Measurements from ENCODE around the gene TOP3A. TPM values are rescaled to one million over a fixed set of nuclear protein-coding genes. Genes with fewer than 3 reads are reported as not detected.
A peak's percentile ranks its signal among the peaks of the same experiment; 100 is the strongest.

The TOP3A gene
- polyA plus RNA-seq, 12 donors: 21.4 to 43.3 (median 28.1) TPM; not detected in 1

DNA sequence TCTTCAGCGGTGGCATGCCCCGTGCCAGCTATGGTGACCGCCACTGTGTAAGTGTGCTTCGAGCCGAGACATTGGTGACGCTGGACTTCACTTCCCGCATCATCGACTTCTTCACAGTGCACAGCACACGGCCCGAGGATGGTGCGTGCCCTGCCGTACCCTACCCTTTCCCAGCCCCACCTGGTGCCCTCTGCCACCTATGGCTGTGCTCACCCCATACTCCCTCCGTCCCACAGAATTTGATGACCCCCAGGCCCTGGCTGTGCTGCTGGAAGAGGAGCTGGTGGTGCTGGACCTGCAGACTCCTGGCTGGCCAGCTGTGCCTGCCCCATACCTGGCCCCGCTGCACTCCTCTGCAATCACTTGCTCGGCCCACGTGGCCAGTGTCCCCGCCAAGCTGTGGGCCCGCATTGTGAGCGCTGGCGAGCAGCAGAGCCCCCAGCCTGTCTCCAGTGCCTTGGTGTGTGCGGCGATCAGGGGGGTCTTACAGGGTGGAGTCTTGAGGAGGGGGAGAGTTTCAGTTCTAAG lies 79.9 kb downstream of the TOP3A start:
- no peak for DNase-seq

DNA sequence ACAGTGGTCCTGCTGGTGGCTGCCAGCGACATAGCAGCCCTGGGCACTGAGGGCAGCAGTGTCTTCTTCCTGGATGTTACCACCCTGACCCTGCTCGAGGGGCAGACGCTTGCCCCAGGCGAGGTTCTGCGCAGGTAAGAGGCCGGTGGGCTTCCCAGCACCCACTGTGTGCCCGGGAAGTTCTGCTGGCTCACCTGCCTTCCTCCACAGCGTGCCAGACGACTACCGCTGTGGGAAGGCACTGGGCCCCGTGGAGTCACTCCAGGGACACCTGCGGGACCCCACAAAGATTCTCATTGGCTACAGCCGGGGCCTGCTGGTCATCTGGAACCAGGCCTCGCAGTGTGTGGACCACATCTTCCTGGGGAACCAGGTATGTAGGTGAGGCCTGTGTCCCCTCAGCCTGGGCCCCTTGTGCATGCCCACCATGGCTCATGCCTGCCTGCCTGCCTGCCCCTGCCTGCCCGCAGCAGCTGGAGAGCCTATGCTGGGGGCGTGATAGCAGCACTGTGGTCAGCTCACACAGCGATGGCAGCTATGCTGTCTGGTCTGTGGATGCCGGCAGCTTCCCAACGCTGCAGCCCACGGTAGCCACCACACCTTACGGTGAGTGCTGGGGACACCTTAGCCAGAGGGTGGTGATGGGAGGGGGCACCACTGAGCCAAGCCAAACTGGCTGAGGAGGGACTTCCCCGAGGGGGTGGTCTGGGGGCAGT lies 80.8 kb downstream of the TOP3A start:
- no peak for DNase-seq

DNA sequence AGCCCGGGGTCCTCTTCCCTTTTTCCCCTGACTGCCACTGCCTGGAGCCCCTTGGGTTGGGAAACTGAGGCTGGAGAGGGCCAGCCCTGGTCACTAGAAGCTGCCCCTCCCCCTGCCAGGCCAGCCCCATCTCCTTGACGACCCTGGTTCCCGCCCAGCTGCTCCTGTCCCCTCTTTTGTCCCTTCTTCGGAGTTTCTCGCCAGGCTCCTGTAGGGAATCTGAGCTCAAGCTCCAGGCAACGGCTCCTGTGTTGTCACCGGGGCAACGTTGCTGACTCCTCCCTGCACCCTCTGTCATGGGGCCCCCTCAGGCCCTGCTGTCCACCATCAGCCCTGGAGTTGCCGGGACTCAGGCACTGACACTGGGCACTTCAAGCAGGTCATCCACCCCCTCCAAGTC lies 83.6 kb downstream of the TOP3A start:
- DNase-seq: no peak

DNA sequence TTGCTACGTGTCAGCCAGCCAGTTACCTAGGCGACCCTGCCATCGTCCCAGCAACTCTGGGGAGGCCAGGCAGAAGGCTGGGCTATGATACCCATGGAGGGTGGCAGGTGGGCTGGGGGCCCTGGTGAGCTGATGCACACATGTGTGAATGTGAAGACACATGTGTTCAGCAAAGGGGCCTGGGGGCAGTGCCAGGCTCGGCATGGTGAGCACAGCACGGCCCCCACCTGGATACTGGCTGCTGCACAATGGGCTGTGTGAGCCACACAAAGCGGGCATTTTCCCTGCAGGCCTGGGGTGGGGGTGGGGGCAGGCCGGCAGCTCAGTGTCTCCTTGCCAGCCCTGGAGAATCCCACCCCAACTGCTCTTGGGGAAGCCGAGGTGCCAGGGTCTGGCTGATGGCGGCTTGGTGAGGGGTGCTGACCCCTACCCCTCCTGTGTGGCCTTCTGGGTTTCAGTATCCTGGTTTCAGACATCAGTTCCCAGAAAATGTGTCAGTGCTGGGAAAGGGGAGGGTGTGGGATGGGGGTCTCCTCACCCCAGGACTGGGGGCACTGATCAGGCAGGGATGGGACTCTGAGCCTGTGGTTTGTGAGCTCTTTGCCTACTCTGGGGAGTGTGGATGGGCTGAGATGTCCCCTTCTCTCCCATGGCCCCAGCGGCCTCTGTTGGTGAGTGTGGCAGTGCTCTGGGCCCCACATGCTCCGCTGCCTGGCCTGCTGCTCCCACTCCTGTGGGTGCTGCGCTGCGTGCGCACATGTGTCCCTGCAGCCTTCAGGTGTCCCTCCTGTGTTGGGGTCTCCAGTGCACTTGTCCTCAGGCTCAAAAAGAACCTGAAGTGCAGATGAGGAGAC lies 84.3 kb downstream of the TOP3A start:
- DNase-seq: no peak

DNA sequence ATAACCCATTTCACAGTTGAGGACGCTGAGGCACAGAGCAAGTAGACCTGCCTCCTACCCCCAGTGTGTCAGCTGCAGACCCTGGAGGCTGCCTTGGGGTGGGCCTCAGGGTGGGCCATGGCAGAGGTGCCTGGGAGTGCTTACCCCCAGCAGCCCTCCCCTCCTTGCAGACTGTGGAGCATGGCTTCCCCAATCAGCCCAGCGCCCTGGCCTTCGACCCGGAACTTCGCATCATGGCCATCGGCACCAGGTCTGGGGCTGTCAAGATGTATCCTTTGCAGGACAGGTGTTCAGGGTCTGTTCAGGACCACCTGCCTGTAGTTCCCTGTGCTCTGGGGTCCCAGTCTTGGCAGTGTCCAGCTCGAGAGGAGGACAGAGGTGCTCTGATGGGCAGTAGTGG lies 85.0 kb downstream of the TOP3A start:
- no peak for DNase-seq

DNA sequence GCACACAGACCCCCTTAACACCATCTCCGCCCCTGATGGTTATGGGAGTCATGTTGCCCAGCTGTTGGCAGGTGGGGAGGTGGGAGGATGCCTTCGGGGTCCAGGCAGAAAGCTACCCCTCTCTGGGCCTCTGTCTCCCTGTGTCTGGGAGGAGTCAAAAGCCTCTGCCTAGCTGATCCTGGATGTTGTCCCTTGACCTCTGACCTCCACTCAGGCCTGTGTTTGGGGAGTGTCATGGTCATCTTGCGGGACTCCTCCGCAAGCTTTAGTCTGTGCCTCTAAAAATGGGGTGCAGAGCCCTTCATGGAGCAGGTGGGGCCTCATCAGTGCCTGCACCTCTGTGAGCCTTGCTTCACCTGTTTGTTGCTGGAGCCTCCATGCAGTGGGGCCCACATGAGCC lies 85.5 kb downstream of the TOP3A start:
- no peak for DNase-seq

DNA sequence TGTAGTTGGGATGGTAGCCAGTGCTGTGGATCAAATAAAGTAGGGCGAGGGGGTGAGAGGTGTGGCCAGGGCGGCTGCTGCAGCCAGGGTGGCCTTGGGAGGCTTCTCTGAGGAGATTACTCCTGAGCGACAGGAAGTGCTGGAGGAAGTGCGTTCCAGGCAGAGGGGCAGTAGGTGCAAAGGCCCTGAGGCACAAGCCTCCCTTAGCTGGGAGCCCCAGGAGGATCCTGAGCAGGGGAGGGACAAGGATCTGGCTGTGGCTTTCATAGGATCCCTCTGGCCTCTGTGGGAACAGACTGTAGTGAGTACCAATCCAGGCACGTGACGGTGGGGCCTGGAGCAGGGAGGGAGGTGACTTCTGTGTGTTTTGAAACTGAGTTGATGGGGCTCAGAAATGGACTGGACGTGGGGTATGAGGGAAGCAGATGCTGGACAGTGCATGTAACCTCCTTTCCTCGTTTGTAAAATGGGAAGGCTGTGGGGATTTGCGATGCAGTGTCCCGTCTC lies 86.6 kb downstream of the TOP3A start:
- DNase-seq: no peak

DNA sequence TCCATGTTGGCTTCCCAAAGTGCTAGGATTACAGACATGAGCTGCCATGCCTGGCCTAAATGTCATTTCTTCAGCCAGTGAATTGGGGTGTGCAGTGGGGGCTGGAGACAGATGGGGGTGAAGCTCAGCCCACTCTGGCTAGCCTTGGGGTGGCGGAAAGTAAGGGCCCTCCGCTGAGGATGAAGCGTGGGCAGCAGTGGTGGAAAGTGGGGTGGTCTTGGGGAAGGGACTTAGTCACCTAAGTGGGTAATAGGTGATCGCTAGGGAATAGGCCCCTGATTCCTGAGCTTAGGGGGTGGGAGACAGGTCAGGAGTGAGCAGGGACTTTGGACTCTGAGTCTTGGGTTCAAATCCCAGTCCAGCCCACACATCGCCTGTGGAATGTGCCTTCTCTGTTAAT lies 87.2 kb downstream of the TOP3A start:
- DNase-seq: no peak

DNA sequence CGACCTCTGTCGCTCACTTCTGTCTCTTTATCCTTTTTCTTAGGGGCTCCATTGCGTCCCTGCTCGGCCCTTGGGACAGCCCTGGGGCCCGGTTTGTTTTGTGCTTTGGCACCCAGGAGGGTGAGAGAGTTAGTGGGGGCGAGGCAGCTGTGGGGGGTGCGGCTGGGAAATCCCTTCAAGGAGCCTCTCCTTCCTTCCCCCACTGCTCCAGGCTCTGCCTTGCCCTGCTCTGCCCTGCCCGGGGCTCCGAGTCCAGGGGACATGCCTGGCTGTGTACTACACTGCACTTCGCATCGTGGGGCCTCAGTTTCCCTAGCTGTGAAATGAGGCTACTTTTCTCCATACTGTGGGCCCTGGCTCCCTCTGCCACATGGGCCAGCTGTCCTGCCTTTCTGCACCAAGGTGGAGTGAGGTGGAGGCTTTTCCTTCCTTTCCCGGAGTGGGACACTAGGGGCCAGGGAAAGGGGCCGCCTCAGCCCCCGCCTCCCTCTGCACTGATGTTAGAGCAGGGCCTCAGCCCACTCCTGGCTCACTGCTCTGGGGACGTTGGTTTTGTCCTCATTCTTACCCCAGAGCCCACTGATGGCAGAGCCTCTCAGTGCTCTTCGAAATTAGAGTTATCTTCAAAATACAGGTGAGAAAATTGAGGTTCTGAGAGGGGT lies 88.4 kb downstream of the TOP3A start:
- no peak for DNase-seq

DNA sequence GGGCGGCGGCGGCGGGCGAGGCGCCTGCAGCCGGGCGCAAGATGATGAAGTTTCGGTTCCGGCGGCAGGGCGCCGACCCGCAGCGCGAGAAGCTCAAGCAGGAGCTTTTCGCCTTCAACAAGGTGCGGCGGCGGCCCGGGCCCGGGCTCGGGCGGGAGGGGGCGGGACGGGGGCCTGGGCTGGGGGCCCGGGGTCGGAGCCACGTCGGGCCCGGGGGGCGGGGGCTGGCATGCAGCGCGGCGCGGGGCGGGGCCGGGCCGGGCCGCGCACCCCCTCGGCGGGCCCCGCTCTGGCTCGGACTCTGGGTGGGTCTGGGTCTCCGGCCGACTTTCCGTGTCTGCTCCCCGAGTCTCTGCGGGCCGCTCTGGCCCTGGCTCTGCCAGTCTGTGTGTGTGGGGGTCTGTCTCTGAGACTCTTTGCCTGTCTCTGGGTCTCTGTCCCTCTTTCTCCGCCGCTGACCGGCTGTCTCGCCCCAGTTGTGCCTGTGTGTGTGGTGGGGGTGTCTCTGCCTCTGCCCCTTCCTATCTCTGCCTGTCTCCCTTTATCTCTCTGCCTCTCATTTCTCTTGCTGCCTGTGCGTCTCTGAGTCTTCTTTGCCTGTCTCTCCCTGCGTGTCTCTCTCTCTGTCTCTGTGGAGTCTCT lies 89.0 kb downstream of the TOP3A start:
- DNase-seq: peak; percentile 35

DNA sequence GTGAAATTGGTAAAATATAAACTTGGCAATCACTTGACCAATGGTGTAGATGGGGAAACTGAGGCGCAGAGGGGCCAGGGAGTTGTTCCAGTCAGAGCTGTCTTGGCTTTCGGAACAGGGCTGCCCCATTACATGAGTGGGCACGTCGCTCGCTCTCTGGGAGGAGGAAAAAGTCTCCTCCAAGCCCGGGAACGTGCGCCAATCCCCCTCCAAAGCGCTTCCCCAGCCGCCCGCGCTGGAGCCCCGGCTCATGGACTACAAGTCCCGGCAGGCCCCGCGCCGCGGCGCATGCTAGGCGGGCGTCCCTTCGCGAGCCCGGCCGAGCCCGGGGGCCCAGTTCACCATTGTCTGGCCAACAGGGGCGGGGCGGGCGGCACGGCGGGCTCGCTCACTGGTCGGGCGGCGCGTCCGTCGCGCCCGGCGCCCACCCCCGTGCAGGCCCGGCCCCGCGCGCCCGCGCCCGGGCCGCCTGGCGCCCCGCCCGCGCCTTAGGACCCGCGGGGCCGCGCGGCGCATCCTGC lies 89.6 kb downstream of the TOP3A start, which contains the start of gene LLGL1:
LLGL1 (plus strand) TSS at position 515 of the 521 bp plus-strand sequence. CDS start 48 bp downstream, outside the sequence.
- peak; percentile 95 for DNase-seq

DNA sequence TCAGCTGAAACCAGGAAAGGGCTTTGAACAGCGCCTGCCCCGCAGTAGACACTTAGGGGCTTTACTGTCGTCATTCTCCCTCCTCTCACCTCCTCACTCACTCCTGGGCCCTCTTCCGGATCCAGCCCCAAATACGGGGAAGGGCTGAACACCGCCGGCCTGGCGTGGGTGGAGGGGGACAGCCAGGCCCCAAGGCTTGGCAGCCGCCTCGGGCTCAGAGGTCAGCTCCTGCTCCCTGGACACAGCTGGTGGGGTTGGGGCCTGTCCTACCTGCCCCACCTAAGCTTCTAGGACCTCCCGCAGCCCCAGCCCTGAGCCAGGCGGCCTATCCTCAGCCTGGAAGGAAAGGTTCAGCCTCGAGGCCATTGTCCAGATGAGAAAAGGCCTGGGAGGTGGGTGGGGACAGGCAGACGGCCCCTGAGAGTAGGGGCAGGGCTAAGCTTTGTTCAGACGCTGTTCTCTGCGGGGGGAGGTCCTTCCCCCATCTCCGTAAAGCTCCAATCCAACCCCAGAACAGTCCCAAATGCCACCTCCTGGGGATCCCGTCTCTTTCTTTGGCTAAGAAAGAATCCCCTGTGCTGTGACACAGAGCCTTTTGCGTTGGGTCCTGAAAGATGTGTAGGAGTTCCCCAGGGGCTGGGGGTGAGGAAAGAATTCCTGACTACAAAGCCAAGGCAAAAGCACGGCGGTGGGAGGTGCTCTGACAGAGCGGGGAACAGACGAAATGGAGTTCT lies 90.2 kb downstream of the TOP3A start:
- peak; percentile 66 for DNase-seq

DNA sequence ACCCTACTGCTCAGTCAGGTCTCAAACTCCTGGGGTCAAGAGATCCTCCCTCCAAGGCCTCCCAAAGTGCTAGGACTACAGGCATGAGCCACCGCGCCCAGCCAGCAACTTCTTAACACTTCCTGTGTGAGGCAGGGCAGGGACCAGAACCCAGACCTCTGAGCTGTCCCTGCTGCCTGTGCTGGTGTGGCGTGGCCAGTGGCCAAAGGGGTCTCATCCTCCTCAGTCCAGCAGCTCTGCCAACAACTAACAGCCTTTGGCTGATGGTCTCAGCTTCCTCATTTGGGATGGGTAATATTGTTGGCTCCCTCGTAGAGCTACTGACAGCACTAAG lies 90.8 kb downstream of the TOP3A start:
- no peak for DNase-seq

Other genes with a start within 250 kb of the TOP3A start
- 10 to 100 TPM in 11 of 12 donors, not detected in 1; 19.5 to 29.4 (median 23.3) TPM for gene DRG2, start 227.0 kb downstream of the TOP3A start, polyA plus RNA-seq (ENCODE audit: insufficient read length in 12 of 12)
- gene MYO15A, start 206.2 kb downstream of the TOP3A start, polyA plus RNA-seq (ENCODE audit: insufficient read length in 12 of 12): 1 to 10 TPM in 6 of 12 donors, under 1 TPM in 4, not detected in 2; 0.53 to 2.0 (median 1.2) TPM
- gene ALKBH5, start 131.2 kb downstream of the TOP3A start, polyA plus RNA-seq (ENCODE audit: insufficient read length in 12 of 12): 10 to 100 TPM in 11 of 12 donors, not detected in 1; 50.4 to 83.7 (median 67.2) TPM
- 10 to 100 TPM in 11 of 12 donors, not detected in 1; 15.3 to 30.4 (median 23.6) TPM for gene LLGL1, start 89.4 kb downstream of the TOP3A start, polyA plus RNA-seq (ENCODE audit: insufficient read length in 12 of 12)
- 100 to 1,000 TPM in 11 of 12 donors, not detected in 1; 135 to 186 (median 151) TPM for gene FLII, start 56.3 kb downstream of the TOP3A start, polyA plus RNA-seq (ENCODE audit: insufficient read length in 12 of 12)
- gene MIEF2, start 54.3 kb downstream of the TOP3A start, polyA plus RNA-seq (ENCODE audit: insufficient read length in 12 of 12): 10 to 100 TPM in 8 of 12 donors, 1 to 10 TPM in 3, not detected in 1; 8.2 to 14.5 (median 10.7) TPM
- 10 to 100 TPM in 2 of 12 donors, 1 to 10 TPM in 9, not detected in 1; 8.0 to 15.2 (median 8.9) TPM for gene SMCR8, start 299 bp upstream of the TOP3A start, polyA plus RNA-seq (ENCODE audit: insufficient read length in 12 of 12)
- gene SHMT1, start 48.6 kb upstream of the TOP3A start, polyA plus RNA-seq (ENCODE audit: insufficient read length in 12 of 12): 10 to 100 TPM in 4 of 12 donors, 1 to 10 TPM in 7, not detected in 1; 4.6 to 20.2 (median 9.6) TPM
- gene EVPLL, start 62.8 kb upstream of the TOP3A start, polyA plus RNA-seq (ENCODE audit: insufficient read length in 12 of 12): 1 to 10 TPM in 1 of 12 donors, under 1 TPM in 2, not detected in 9; 0.43 to 1.2 (median 0.45) TPM
- gene LGALS9C, start 161.8 kb upstream of the TOP3A start, polyA plus RNA-seq (ENCODE audit: insufficient read length in 12 of 12): 1 to 10 TPM in 1 of 12 donors, under 1 TPM in 2, not detected in 9; 0.30 to 2.9 (median 0.62) TPM